B cell (primary cell): Measurements from ENCODE around the gene DLG2. TPM values are rescaled to one million over a fixed set of nuclear protein-coding genes. Genes with fewer than 3 reads are reported as not detected.

Source experiments
- ATAC-seq: fragments of 200-7000 bp; cut with Tn5 transposase; one replicate; pipeline ENCODE4 v1.10.0; 2021; ENCODE audit warnings: low read depth, mild to moderate bottlenecking, moderate number of reproducible peaks, moderate library complexity
- CTCF ChIA-PET: fragments of 350-600 bp; sonication (Branson Sonifier 250); formaldehyde crosslinking; loops from one replicate; lab custom pipeline; 2021; ENCODE audit warnings: antibody characterized with exemption, inconsistent platforms; lab: Charles Lee
- POLR2A ChIA-PET: fragments of 350-600 bp; sonication (Branson Sonifier 250); formaldehyde crosslinking; loops from one replicate; lab custom pipeline; 2021; ENCODE audit warnings: antibody characterized with exemption; lab: Charles Lee
- DNase-seq: peaks from one replicate; pipeline ENCODE4 v3.0.0; 2013
- H2AFZ ChIP-seq: 2 replicates; pipeline ENCODE4 v1.6.1; 2012; ENCODE audit warnings: mild to moderate bottlenecking, low read depth, low read length; ENCODE audit not compliant: insufficient read depth, poor library complexity, severe bottlenecking
- H3K27ac ChIP-seq, 2 donors: 1 replicate in 1 of 2; 2 replicates in 1 of 2; pipeline ENCODE4 v1.5.1; 2012 to 2013; ENCODE audit warnings: low read length in 2 of 2, mild to moderate bottlenecking in 2 of 2, moderate library complexity in 1 of 2
- H3K27me3 ChIP-seq, 4 experiments: fragments of 200-600 bp in 1 of 4; sonication (generic) in 1 of 4; replicated peaks in 1 of 4; 1 replicate in 2 of 4; 2 replicates in 2 of 4; pipeline versions ENCODE4 v1.6.1 to v1.7.0; 2013 to 2016; ENCODE audit warnings: low read length in 3 of 4, mild to moderate bottlenecking in 2 of 4, mixed read lengths in 1 of 4, moderate library complexity in 1 of 4; ENCODE audit not compliant: insufficient read depth in 4 of 4, control insufficient read depth in 3 of 4; ENCODE audit errors: control extremely low read depth in 1 of 4
- H3K36me3 ChIP-seq, 2 experiments: replicated peaks in 1 of 2; 1 replicate in 1 of 2; 2 replicates in 1 of 2; pipeline versions ENCODE4 v1.6.1 to v1.7.1; 2013; ENCODE audit warnings: low read length in 1 of 2; ENCODE audit not compliant: insufficient read depth in 2 of 2, control insufficient read depth in 1 of 2; ENCODE audit errors: control extremely low read depth in 1 of 2, extremely low read depth in 1 of 2
- H3K4me1 ChIP-seq, 2 donors: fragments of 200-600 bp in 1 of 2; sonication (generic) in 1 of 2; 1 replicate in 1 of 2; 2 replicates in 1 of 2; pipeline versions ENCODE4 v1.5.1 to v1.6.1; 2013 to 2017; ENCODE audit warnings: low read length in 2 of 2; ENCODE audit not compliant: control insufficient read depth in 2 of 2, insufficient read depth in 2 of 2
- H3K4me2 ChIP-seq: replicated peaks from 2 replicates; pipeline ENCODE3; 2012; ENCODE audit warnings: mild to moderate bottlenecking, low read depth, low read length; ENCODE audit not compliant: poor library complexity, severe bottlenecking
- H3K4me3 ChIP-seq, 5 experiments: fragments of 200-600 bp in 1 of 5; sonication (generic) in 1 of 5; 1 replicate in 3 of 5; 2 replicates in 2 of 5; pipeline versions ENCODE4 v1.5.1 to v1.7.0; 2011 to 2016; ENCODE audit warnings: low read length in 4 of 5, mild to moderate bottlenecking in 4 of 5, low read depth in 2 of 5, control low read depth in 1 of 5, moderate library complexity in 1 of 5; ENCODE audit not compliant: insufficient read depth in 1 of 5; ENCODE audit errors: control extremely low read depth in 1 of 5, extremely low read depth in 1 of 5
- H3K79me2 ChIP-seq: fragments of 200-600 bp; sonication (generic); one replicate; pipeline ENCODE4 v1.6.0; 2016; ENCODE audit warnings: low read length; ENCODE audit not compliant: control insufficient read depth, insufficient read depth
- H3K9ac ChIP-seq: fragments of 200-600 bp; sonication (generic); 2 replicates; pipeline ENCODE4 v1.6.1; 2017; ENCODE audit warnings: mild to moderate bottlenecking, low read length, moderate library complexity
- H3K9me3 ChIP-seq, 3 donors: one replicate each; pipeline versions ENCODE4 v1.6.1 to v1.7.1; 2013; ENCODE audit warnings: low read length in 2 of 3; ENCODE audit not compliant: control insufficient read depth in 2 of 3, insufficient read depth in 1 of 3; ENCODE audit errors: control extremely low read depth in 1 of 3
- H4K20me1 ChIP-seq: 2 replicates; pipeline ENCODE4 v1.6.0; 2012; ENCODE audit warnings: mild to moderate bottlenecking, low read length; ENCODE audit not compliant: insufficient read depth, control insufficient read depth, poor library complexity, severe bottlenecking
- H3K27ac Mint-ChIP-seq: one replicate; pipeline ENCODE4 v1.8.0; 2021; ENCODE audit warnings: mixed read lengths
- H3K27me3 Mint-ChIP-seq: one replicate; pipeline ENCODE4 v1.8.0; 2021; ENCODE audit warnings: mixed read lengths
- H3K4me1 Mint-ChIP-seq: one replicate; pipeline ENCODE4 v1.8.0; 2021; ENCODE audit warnings: mixed read lengths
- H3K4me3 Mint-ChIP-seq: one replicate; pipeline ENCODE4 v1.8.0; 2021; ENCODE audit warnings: mixed read lengths
- H3K9me3 Mint-ChIP-seq: one replicate; pipeline ENCODE4 v1.8.0; 2022; ENCODE audit warnings: mixed read lengths; ENCODE audit not compliant: insufficient read depth
- EZH2 ChIP-seq: IDR thresholded peaks from 2 replicates; pipeline ENCODE4 v1.6.1; 2012; ENCODE audit warnings: borderline replicate concordance, low read depth, mild to moderate bottlenecking, moderate library complexity, low read length; ENCODE audit not compliant: insufficient read depth, poor library complexity, severe bottlenecking
- WGBS: methylation state at CpG from one replicate; pipeline ENCODE4 v1.1.5; 2013; ENCODE audit warnings: missing lambda C conversion rate; ENCODE audit not compliant: insufficient coverage; 5-methylcytosine and 5-hydroxymethylcytosine counted together
- intact Hi-C: fragments of 100-400 bp; cut with micrococcal nuclease; formaldehyde crosslinking; loops from one replicate; pipeline ENCODE4 v1.10.0; 2022
- polyA plus RNA-seq: library from polyadenylated mRNA; depleted of rRNA; stranded (reverse); fragments of >200 nt; gene quantifications from 2 replicates; pipeline ENCODE4 v1.2.3, GENCODE V29; 2012
- total RNA-seq, 2 donors: library from RNA; stranded (reverse); fragments of 120-200 nt in 1 of 2; gene quantifications; 1 replicate in 1 of 2; 2 replicates in 1 of 2; pipeline versions ENCODE4 v1.2.3 to v1.2.4, GENCODE V29; 2013 to 2022
- TF ChIP-seq, protein P1 (sequence below): fragments of 200-600 bp; IDR thresholded peaks from one replicate; pipeline ENCODE4 v1.8.0; 2022; ENCODE audit warnings: antibody characterized with exemption, mild to moderate bottlenecking

The DLG2 gene
- total and polyA plus RNA-seq, 2 donors (not counting 1 experiment from before 2014, with no cell fraction given), result 0.54 to 5.4 TPM

GRCh38 chr11:83554876-83555275 is 2072.3 kb downstream of the DLG2 start:
- Mint-ChIP-seq H3K4me1 (peaks cover 40% of the 10 kb centered on the region), H3K4me3 (no peak overlapping the region), H3K27me3 (no peaks in the 10 kb centered on the region), H3K27ac (no peak overlapping the region), H3K9me3 (no peaks in the 10 kb centered on the region)
- Histone ChIP-seq H3K9me3 (no peaks in the 10 kb centered on the region), H2AFZ (no peak overlapping the region), H3K36me3 (no peaks in the 10 kb centered on the region), H3K9ac (no peak overlapping the region), H3K27me3 (no peaks in the 10 kb centered on the region), H3K4me2 (no peak overlapping the region), H4K20me1 (no peaks in the 10 kb centered on the region), H3K27ac (no peak overlapping the region), H3K4me1 (peaks cover 31 to 37% of the 10 kb centered on the region in 2 donors), H3K79me2 (no peaks in the 10 kb centered on the region), H3K4me3 (no peak overlapping the region)
- ChIA-PET CTCF (no interaction called here), POLR2A (no interaction called here)
- intact Hi-C loops, result no loop called here
- no peak for DNase-seq
- no peak for TF ChIP-seq EZH2
- TF ChIP-seq, protein P1, sequence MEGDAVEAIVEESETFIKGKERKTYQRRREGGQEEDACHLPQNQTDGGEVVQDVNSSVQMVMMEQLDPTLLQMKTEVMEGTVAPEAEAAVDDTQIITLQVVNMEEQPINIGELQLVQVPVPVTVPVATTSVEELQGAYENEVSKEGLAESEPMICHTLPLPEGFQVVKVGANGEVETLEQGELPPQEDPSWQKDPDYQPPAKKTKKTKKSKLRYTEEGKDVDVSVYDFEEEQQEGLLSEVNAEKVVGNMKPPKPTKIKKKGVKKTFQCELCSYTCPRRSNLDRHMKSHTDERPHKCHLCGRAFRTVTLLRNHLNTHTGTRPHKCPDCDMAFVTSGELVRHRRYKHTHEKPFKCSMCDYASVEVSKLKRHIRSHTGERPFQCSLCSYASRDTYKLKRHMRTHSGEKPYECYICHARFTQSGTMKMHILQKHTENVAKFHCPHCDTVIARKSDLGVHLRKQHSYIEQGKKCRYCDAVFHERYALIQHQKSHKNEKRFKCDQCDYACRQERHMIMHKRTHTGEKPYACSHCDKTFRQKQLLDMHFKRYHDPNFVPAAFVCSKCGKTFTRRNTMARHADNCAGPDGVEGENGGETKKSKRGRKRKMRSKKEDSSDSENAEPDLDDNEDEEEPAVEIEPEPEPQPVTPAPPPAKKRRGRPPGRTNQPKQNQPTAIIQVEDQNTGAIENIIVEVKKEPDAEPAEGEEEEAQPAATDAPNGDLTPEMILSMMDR, result no peak
- ATAC-seq, result no peak

DNA sequence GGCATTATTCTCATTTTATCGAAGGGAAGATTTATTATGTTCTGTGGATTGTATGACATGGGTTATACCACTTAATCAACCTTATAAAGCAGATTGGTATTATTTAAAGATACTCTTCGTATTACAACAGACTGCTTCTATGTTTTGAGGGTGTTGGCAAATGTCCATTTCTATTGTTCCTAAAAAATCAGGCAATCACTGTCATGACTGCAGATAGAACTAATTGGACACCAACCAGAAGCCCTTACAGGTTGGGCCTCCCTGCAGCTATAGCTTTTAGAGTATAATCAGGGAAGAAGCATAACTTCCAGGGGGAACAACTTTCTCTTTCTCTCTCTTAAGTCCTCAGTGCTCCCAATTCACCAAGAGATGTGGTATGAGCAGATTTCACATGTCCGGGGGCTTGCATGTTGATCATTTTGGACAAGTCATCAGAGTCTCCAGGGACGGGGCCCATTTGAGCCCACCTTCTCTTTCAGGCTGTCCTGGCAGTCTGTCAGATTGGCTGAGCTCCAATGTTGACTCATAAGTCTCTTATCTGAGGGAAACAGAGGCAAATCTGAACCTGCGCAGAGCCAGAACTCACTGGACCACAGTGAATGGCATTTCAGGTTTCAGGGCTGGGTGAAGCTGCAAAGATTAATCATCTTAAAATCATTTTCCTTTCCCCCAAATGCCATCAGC is 2077.0 kb downstream of the DLG2 start:
- ChIA-PET POLR2A (no interaction called here), CTCF (no interaction called here)
- Mint-ChIP-seq H3K4me3 (no peak overlapping the region), H3K27me3 (peaks cover 19% of the 10 kb centered on the region), H3K9me3 (no peaks in the 10 kb centered on the region), H3K27ac (no peak overlapping the region), H3K4me1 (peaks cover 3% of the 10 kb centered on the region)
- H4K20me1 ChIP-seq, result no peaks in the 10 kb centered on the region
- no peak overlapping the region for H3K9ac ChIP-seq
- H3K4me3 ChIP-seq, result no peak overlapping the region
- TF ChIP-seq, protein P1, result no peak
- TF ChIP-seq EZH2, result no peak
- no peaks in the 10 kb centered on the region for H3K36me3 ChIP-seq
- no peak for DNase-seq
- H3K4me1 ChIP-seq, result no peaks in the 10 kb centered on the region
- no peak overlapping the region for H3K4me2 ChIP-seq
- H3K79me2 ChIP-seq, result no peaks in the 10 kb centered on the region
- no peak overlapping the region for H3K27ac ChIP-seq
- WGBS, result 82% methylated on average over 2 of the region's 5 CpGs
- no peaks in the 10 kb centered on the region for H3K9me3 ChIP-seq
- intact Hi-C loops, result no loop called here
- H3K27me3 ChIP-seq, result no peaks in the 10 kb centered on the region
- H2AFZ ChIP-seq, result no peak overlapping the region
- ATAC-seq, result no peak
